B cell (primary cell): ENCODE measurements around the gene ANLN. TPM values are rescaled to one million over a fixed set of nuclear protein-coding genes. Genes with fewer than 3 reads are reported as not detected.

Experiments used
- ATAC-seq: fragments of 200-7000 bp; cut with Tn5 transposase; one replicate; pipeline ENCODE4 v1.10.0; 2021; ENCODE audit warnings: low read depth, mild to moderate bottlenecking, moderate number of reproducible peaks, moderate library complexity
- CTCF ChIA-PET: fragments of 350-600 bp; sonication (Branson Sonifier 250); formaldehyde crosslinking; loops from one replicate; lab custom pipeline; 2021; ENCODE audit warnings: antibody characterized with exemption, inconsistent platforms; lab: Charles Lee
- POLR2A ChIA-PET: fragments of 350-600 bp; sonication (Branson Sonifier 250); formaldehyde crosslinking; loops from one replicate; lab custom pipeline; 2021; ENCODE audit warnings: antibody characterized with exemption; lab: Charles Lee
- DNase-seq: peaks from one replicate; pipeline ENCODE4 v3.0.0; 2013
- H2AFZ ChIP-seq: 2 replicates; pipeline ENCODE4 v1.6.1; 2012; ENCODE audit warnings: mild to moderate bottlenecking, low read depth, low read length; ENCODE audit not compliant: insufficient read depth, poor library complexity, severe bottlenecking
- H3K27ac ChIP-seq, 2 donors: 1 replicate in 1 of 2; 2 replicates in 1 of 2; pipeline ENCODE4 v1.5.1; 2012 to 2013; ENCODE audit warnings: low read length in 2 of 2, mild to moderate bottlenecking in 2 of 2, moderate library complexity in 1 of 2
- H3K27me3 ChIP-seq, 4 experiments: fragments of 200-600 bp in 1 of 4; sonication (generic) in 1 of 4; replicated peaks in 1 of 4; 1 replicate in 2 of 4; 2 replicates in 2 of 4; pipeline versions ENCODE4 v1.6.1 to v1.7.0; 2013 to 2016; ENCODE audit warnings: low read length in 3 of 4, mild to moderate bottlenecking in 2 of 4, mixed read lengths in 1 of 4, moderate library complexity in 1 of 4; ENCODE audit not compliant: insufficient read depth in 4 of 4, control insufficient read depth in 3 of 4; ENCODE audit errors: control extremely low read depth in 1 of 4
- H3K36me3 ChIP-seq, 2 experiments: replicated peaks in 1 of 2; 1 replicate in 1 of 2; 2 replicates in 1 of 2; pipeline versions ENCODE4 v1.6.1 to v1.7.1; 2013; ENCODE audit warnings: low read length in 1 of 2; ENCODE audit not compliant: insufficient read depth in 2 of 2, control insufficient read depth in 1 of 2; ENCODE audit errors: control extremely low read depth in 1 of 2, extremely low read depth in 1 of 2
- H3K4me1 ChIP-seq, 2 donors: fragments of 200-600 bp in 1 of 2; sonication (generic) in 1 of 2; 1 replicate in 1 of 2; 2 replicates in 1 of 2; pipeline versions ENCODE4 v1.5.1 to v1.6.1; 2013 to 2017; ENCODE audit warnings: low read length in 2 of 2; ENCODE audit not compliant: control insufficient read depth in 2 of 2, insufficient read depth in 2 of 2
- H3K4me2 ChIP-seq: replicated peaks from 2 replicates; pipeline ENCODE3; 2012; ENCODE audit warnings: mild to moderate bottlenecking, low read depth, low read length; ENCODE audit not compliant: poor library complexity, severe bottlenecking
- H3K4me3 ChIP-seq, 5 experiments: fragments of 200-600 bp in 1 of 5; sonication (generic) in 1 of 5; 1 replicate in 3 of 5; 2 replicates in 2 of 5; pipeline versions ENCODE4 v1.5.1 to v1.7.0; 2011 to 2016; ENCODE audit warnings: low read length in 4 of 5, mild to moderate bottlenecking in 4 of 5, low read depth in 2 of 5, control low read depth in 1 of 5, moderate library complexity in 1 of 5; ENCODE audit not compliant: insufficient read depth in 1 of 5; ENCODE audit errors: control extremely low read depth in 1 of 5, extremely low read depth in 1 of 5
- H3K79me2 ChIP-seq: fragments of 200-600 bp; sonication (generic); one replicate; pipeline ENCODE4 v1.6.0; 2016; ENCODE audit warnings: low read length; ENCODE audit not compliant: control insufficient read depth, insufficient read depth
- H3K9ac ChIP-seq: fragments of 200-600 bp; sonication (generic); 2 replicates; pipeline ENCODE4 v1.6.1; 2017; ENCODE audit warnings: mild to moderate bottlenecking, low read length, moderate library complexity
- H3K9me3 ChIP-seq, 3 donors: one replicate each; pipeline versions ENCODE4 v1.6.1 to v1.7.1; 2013; ENCODE audit warnings: low read length in 2 of 3; ENCODE audit not compliant: control insufficient read depth in 2 of 3, insufficient read depth in 1 of 3; ENCODE audit errors: control extremely low read depth in 1 of 3
- H4K20me1 ChIP-seq: 2 replicates; pipeline ENCODE4 v1.6.0; 2012; ENCODE audit warnings: mild to moderate bottlenecking, low read length; ENCODE audit not compliant: insufficient read depth, control insufficient read depth, poor library complexity, severe bottlenecking
- H3K27ac Mint-ChIP-seq: one replicate; pipeline ENCODE4 v1.8.0; 2021; ENCODE audit warnings: mixed read lengths
- H3K27me3 Mint-ChIP-seq: one replicate; pipeline ENCODE4 v1.8.0; 2021; ENCODE audit warnings: mixed read lengths
- H3K4me1 Mint-ChIP-seq: one replicate; pipeline ENCODE4 v1.8.0; 2021; ENCODE audit warnings: mixed read lengths
- H3K4me3 Mint-ChIP-seq: one replicate; pipeline ENCODE4 v1.8.0; 2021; ENCODE audit warnings: mixed read lengths
- H3K9me3 Mint-ChIP-seq: one replicate; pipeline ENCODE4 v1.8.0; 2022; ENCODE audit warnings: mixed read lengths; ENCODE audit not compliant: insufficient read depth
- EZH2 ChIP-seq: IDR thresholded peaks from 2 replicates; pipeline ENCODE4 v1.6.1; 2012; ENCODE audit warnings: borderline replicate concordance, low read depth, mild to moderate bottlenecking, moderate library complexity, low read length; ENCODE audit not compliant: insufficient read depth, poor library complexity, severe bottlenecking
- WGBS: methylation state at CpG from one replicate; pipeline ENCODE4 v1.1.5; 2013; ENCODE audit warnings: missing lambda C conversion rate; ENCODE audit not compliant: insufficient coverage; 5-methylcytosine and 5-hydroxymethylcytosine counted together
- intact Hi-C: fragments of 100-400 bp; cut with micrococcal nuclease; formaldehyde crosslinking; loops from one replicate; pipeline ENCODE4 v1.10.0; 2022
- polyA plus RNA-seq: library from polyadenylated mRNA; depleted of rRNA; stranded (reverse); fragments of >200 nt; gene quantifications from 2 replicates; pipeline ENCODE4 v1.2.3, GENCODE V29; 2012
- total RNA-seq, 2 donors: library from RNA; stranded (reverse); fragments of 120-200 nt in 1 of 2; gene quantifications; 1 replicate in 1 of 2; 2 replicates in 1 of 2; pipeline versions ENCODE4 v1.2.3 to v1.2.4, GENCODE V29; 2013 to 2022
- TF ChIP-seq, protein P1 (sequence below): fragments of 200-600 bp; IDR thresholded peaks from one replicate; pipeline ENCODE4 v1.8.0; 2022; ENCODE audit warnings: antibody characterized with exemption, mild to moderate bottlenecking

The ANLN gene
- total and polyA plus RNA-seq, 2 donors (not counting 1 experiment from before 2014, with no cell fraction given), result 0.19 to 0.32 TPM

- POLR2A ChIA-PET, result interaction anchor here (1.4 kb wide), 1 partner anchor 9 kb away, joined by 4 read pairs; no protein-coding TSS in a partner anchor
- H3K27ac ChIP-seq, result peak overlapping the region in 1 of 2 donors; percentile 76
These were observed 22.7 kb upstream of the ANLN start for GRCh38 chr7:36366718-36367560.

More at GRCh38 chr7:36366718-36367560, 22.7 kb upstream of the ANLN start:
- peaks cover 8% of the 10 kb centered on the region for H3K4me1 Mint-ChIP-seq
- peaks cover 0 to 2% (median 1%) of the 10 kb centered on the region in 4 experiments for H3K27me3 ChIP-seq
- peak overlapping the region; percentile 78 for H3K9ac ChIP-seq
- CTCF ChIA-PET, result interaction anchor here (0.6 to 1.6 kb wide), 10 partner anchors 9 to 917 kb away, joined by 3 to 7 read pairs (median 4); partner anchors contain the start of gene ANLN
- DNase-seq (peak; percentile 96), ATAC-seq (peak; percentile 97)
- H3K4me3 Mint-ChIP-seq, result peak overlapping the region; percentile 97
- peak overlapping the region; percentile 61 for H3K27ac Mint-ChIP-seq
- H3K4me2 ChIP-seq, result peak overlapping the region; percentile 92
- intact Hi-C loops, result loop anchor here (1.0 to 10.0 kb wide), 7 partner anchors 22 to 1812 kb away; partner anchors contain the start of genes ANLN, DPY19L1, EEPD1 and HERPUD2
- TF ChIP-seq EZH2, result no peak
- TF ChIP-seq, protein P1, sequence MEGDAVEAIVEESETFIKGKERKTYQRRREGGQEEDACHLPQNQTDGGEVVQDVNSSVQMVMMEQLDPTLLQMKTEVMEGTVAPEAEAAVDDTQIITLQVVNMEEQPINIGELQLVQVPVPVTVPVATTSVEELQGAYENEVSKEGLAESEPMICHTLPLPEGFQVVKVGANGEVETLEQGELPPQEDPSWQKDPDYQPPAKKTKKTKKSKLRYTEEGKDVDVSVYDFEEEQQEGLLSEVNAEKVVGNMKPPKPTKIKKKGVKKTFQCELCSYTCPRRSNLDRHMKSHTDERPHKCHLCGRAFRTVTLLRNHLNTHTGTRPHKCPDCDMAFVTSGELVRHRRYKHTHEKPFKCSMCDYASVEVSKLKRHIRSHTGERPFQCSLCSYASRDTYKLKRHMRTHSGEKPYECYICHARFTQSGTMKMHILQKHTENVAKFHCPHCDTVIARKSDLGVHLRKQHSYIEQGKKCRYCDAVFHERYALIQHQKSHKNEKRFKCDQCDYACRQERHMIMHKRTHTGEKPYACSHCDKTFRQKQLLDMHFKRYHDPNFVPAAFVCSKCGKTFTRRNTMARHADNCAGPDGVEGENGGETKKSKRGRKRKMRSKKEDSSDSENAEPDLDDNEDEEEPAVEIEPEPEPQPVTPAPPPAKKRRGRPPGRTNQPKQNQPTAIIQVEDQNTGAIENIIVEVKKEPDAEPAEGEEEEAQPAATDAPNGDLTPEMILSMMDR, result peak; percentile 86
- H3K79me2 ChIP-seq, result no peaks in the 10 kb centered on the region
- H3K27me3 Mint-ChIP-seq, result peaks cover 7% of the 10 kb centered on the region
- peak overlapping the region; percentile 82 for H2AFZ ChIP-seq
- no peaks in the 10 kb centered on the region for H4K20me1 ChIP-seq
- H3K9me3 ChIP-seq, result no peaks in the 10 kb centered on the region
- no peaks in the 10 kb centered on the region for H3K36me3 ChIP-seq
- peaks cover 3 to 8% of the 10 kb centered on the region in 2 donors for H3K4me1 ChIP-seq
- no peaks in the 10 kb centered on the region for H3K9me3 Mint-ChIP-seq
- whole genome bisulfite sequencing, result under 1% methylated on average over 91 of the region's 96 CpGs
- peak overlapping the region; percentile 58 to 85 (median 65) for H3K4me3 ChIP-seq
